ENCODE data around the gene AXL.
A peak's percentile ranks its signal among the peaks of the same experiment; 100 is the strongest.

Gene AXL

GRCh38 chr19:41187884-41188279 lies 31.1 kb upstream of the AXL start:
- H3K4me3 ChIP-seq (ENCODE audit: low read depth, low read length), result no peak overlapping the region
- no peak for TF ChIP-seq CTCF (IDR thresholded peaks at IDR 0.05; ENCODE audit: low read depth, low read length)

GRCh38 chr19:41189425-41190065 lies 29.5 kb upstream of the AXL start:
- no peak overlapping the region for H3K4me3 ChIP-seq (ENCODE audit: low read depth, low read length)

GRCh38 chr19:41192574-41193429 lies 26.2 kb upstream of the AXL start, which contains the start of gene CYP2S1:
Gene CYP2S1 (plus strand): TSS chr19:41193219. CDS start chr19:41193265, 46 bp downstream.
- peak within 1 kb of the TSS; percentile 60 for H3K4me3 ChIP-seq (ENCODE audit: low read depth, low read length)
- no peak for TF ChIP-seq CTCF (IDR thresholded peaks at IDR 0.05; ENCODE audit: low read depth, low read length)

More at GRCh38 chr19:41189425-41190065, 29.5 kb upstream of the AXL start:
- TF ChIP-seq CTCF (IDR thresholded peaks at IDR 0.05; ENCODE audit: low read depth, low read length), result no peak

GRCh38 chr19:41193430-41194156 lies 25.4 kb upstream of the AXL start:
- no peak for TF ChIP-seq CTCF (IDR thresholded peaks at IDR 0.05; ENCODE audit: low read depth, low read length)
- peak overlapping the region; percentile 60 for H3K4me3 ChIP-seq (ENCODE audit: low read depth, low read length)

DNA sequence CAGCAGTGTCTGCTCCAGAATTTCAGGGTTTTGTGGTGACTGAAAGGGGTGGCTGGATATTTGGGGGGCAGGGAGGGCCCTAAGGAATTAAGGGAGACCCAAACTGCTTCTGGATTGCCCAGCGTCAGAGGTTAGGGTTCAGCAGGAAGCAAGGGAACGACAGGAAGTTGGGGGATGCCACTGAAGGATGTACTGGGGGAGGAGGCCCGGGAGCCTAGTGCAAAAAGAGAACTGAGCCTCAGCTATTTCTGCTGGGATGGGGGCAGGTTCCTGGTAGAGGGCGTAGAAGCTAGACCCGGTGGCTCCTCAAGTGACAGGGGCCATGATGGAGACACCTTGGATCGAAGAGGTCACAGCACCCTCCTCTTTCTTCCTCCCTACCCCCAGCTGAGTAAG lies 24.9 kb upstream of the AXL start:
- peak overlapping the region; percentile 60 for H3K4me3 ChIP-seq (ENCODE audit: low read depth, low read length)
- no peak for TF ChIP-seq CTCF (IDR thresholded peaks at IDR 0.05; ENCODE audit: low read depth, low read length)

DNA sequence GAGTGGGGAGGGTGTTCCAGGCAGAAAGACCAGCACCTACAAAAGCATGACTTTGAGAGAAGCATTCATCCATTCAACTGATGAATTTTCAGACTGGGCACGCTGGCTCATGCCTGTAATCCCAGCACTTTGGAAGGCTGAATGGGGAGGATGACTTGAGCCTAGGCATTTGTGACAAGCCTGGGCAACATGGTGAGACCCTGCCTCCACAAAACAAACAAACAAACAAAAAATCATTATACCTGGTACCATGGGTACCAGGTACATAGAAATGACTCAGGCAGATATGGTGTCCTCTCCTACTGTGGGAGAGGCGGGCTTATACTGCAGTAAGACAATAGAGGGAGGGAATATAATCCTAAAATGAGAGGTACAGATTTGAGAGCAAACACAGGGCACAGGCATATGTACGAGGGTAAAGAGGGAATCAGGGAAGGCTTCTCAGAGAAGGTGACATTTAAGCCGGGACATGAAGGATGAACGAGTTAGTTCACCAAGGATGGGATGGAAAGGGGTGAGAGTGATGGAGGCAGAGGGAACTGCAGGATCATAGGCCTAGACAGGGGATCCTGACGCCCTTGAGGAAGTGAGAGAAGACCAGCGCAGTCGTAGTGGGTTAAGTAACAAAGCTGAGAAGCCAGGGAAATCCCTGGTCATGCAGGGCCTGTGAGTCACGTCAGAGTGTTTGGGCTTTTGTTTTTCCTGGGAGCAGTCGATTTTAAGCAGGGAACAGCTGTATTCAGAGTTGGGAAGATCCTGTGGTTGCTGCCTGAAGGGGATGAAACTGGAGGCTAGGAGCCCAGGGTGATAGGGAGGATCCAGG lies 23.1 kb upstream of the AXL start:
- TF ChIP-seq CTCF (IDR thresholded peaks at IDR 0.05; ENCODE audit: low read depth, low read length), result no peak
- no peak overlapping the region for H3K4me3 ChIP-seq (ENCODE audit: low read depth, low read length)

Measured in WI38 (cell line).